SW 1271 (cell line): Measurements from ENCODE around the gene HEXIM1.
A peak's percentile ranks its signal among the peaks of the same experiment; 100 is the strongest.

ENCODE experiments used
- DNase-seq, 2 experiments: peaks; one replicate each; lab custom pipeline; 2025; lab: John Stamatoyannopoulos, UW

The HEXIM1 gene

DNA sequence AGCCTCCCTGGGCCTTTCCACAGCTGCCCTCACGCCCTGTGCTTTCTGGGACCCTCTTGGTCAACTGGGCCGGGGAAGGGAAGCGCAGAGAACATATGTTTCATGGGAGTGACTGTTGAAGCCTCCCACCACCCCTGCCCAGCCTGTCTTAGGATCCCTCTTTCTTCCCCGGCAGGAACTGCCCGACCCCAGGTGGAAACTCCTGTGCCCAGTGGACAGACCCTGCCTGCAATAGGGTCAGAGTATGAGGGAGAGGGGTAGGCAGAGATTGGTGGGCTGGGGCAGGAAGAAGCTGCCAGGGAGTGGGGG is 23.9 kb downstream of the HEXIM1 start:
- DNase-seq = no peak

DNA sequence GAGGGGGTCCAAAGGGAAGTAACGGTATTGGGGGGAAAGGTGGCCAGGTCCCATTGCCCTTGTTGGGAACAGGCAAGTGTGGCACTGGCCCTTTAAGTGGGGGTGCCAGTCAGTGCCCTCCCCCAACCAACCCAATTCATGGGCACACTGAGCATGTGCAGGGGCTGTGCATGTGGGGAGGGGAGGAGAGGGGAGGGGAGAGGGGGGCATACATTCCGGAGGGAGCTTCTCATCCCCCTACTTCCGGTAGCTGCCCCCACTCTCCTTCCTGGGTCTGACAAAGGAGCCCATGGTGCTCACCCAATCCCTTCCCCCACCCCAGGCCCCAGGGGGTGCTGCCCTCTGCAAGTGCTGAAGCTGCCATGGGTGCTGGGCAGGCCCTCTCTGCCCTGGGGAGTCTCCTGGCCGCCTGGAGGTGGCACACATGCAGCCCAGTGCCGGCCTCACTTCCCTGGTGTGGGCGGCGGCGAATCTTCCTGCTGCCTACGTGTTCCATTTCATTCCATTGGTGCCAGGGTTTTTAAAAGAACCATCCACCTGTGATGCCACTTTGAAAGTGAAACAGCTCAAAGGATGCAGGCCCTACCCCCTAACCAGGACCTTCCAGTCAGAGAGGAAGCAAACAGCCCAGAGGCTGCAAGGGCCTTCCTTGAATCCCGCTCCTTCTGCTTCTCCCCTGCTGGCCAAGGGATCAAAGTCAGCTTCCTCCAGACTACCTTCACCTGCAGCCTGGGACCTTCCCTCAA is 24.4 kb downstream of the HEXIM1 start:
- peak; percentile 90 to 94 for DNase-seq

- no peak for DNase-seq
Observed at GRCh38 chr17:45175759-45176115, 27.5 kb downstream of the HEXIM1 start.

DNA sequence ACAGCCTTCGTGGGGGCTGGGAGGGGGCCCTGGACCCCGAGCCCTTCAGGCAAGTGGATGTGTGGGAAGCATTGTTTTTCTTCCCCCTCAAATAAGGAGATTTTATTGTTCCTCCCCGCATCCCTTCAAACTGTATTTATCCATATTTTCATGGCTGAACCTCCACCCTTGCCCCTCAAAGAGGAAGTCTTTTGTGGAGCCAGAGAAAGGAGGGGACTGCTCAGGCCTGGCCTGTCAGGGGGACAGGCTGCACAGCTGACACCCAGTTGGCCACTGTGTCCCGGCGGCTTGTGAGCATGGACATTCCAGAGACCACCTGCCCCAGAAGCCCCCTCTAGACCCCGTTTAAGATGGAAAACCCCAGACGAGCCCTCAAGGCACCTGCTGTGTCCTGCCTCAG is 29.3 kb downstream of the HEXIM1 start:
- DNase-seq = no peak

DNA sequence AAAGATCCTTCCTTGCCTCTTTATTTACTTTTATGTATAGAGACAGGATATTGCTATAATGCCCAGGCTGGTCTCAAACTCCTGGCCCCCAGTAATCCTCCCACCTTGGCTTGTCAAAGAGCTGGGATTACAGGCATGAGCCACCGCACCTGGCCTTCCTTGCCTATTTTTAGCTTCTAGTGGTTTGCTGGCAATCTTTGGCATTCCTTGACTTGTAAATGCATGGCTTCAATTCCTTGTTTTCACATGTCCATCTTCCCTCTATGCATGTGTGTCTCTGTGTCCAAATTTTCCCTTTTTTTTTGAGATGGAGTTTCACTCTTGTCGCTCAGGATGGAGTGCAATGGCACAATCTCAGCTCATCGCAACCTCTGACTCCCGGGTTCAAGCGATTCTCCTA is 35.9 kb downstream of the HEXIM1 start:
- no peak for DNase-seq

GRCh38 chr17:45186801-45187354 is 38.6 kb downstream of the HEXIM1 start:
- DNase-seq = no peak

GRCh38 chr17:45189009-45189408 is 40.7 kb downstream of the HEXIM1 start:
- no peak for DNase-seq

GRCh38 chr17:45190503-45191255 is 42.4 kb downstream of the HEXIM1 start:
- DNase-seq = no peak

GRCh38 chr17:45195424-45195823 is 47.1 kb downstream of the HEXIM1 start:
- DNase-seq = no peak

- no peak for DNase-seq
Observed at GRCh38 chr17:45197108-45197507, 48.8 kb downstream of the HEXIM1 start.

GRCh38 chr17:45197555-45198334 is 49.5 kb downstream of the HEXIM1 start:
- peak; percentile 56 to 86 for DNase-seq

GRCh38 chr17:45200701-45201100 is 52.4 kb downstream of the HEXIM1 start:
- DNase-seq = no peak

DNA sequence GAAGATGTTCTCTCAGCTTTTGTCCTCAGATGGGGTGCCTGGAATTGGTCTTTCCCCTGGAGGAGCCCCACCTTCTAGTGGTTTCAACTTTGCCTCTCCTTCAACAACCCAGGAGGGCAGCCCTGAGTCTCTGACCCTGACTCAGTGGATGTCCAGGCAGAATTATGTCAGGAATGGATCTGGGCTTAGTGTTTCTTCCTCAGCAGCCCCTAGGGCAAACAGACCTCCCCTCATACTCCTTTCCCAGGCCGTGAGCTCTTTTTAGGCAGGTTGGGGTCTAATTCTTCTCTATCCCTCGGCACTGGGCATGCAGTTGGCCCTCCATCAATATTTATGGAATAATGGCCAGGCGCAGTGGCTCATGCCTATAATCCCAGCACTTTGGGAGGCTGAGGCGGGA is 53.2 kb downstream of the HEXIM1 start:
- DNase-seq = no peak
